NCI-H128 (cell line): ENCODE data around the gene ELOB.

Source experiments
- DNase-seq: peaks from one replicate; lab custom pipeline; 2025; ENCODE audit not compliant: unreplicated experiment; lab: John Stamatoyannopoulos, UW

Gene ELOB

GRCh38 chr16:2749936-2750335 lies 27.1 kb downstream of the ELOB start:
- DNase-seq = no peak

- DNase-seq = no peak
Observed at GRCh38 chr16:2749476-2749875, 27.6 kb downstream of the ELOB start.

GRCh38 chr16:2748757-2749455 lies 28.2 kb downstream of the ELOB start:
- no peak for DNase-seq

GRCh38 chr16:2745961-2746360 lies 31.1 kb downstream of the ELOB start:
- DNase-seq = no peak

GRCh38 chr16:2745116-2745890 lies 31.8 kb downstream of the ELOB start:
- DNase-seq = no peak

- no peak for DNase-seq
Observed at GRCh38 chr16:2744711-2745110, 32.4 kb downstream of the ELOB start.

GRCh38 chr16:2743007-2743810 lies 33.9 kb downstream of the ELOB start:
- no peak for DNase-seq

- DNase-seq = no peak
Observed at GRCh38 chr16:2742323-2743006, 34.6 kb downstream of the ELOB start.

GRCh38 chr16:2741168-2741567 lies 35.9 kb downstream of the ELOB start:
- DNase-seq = no peak

GRCh38 chr16:2740476-2740875 lies 36.6 kb downstream of the ELOB start:
- no peak for DNase-seq

- no peak for DNase-seq
Observed at GRCh38 chr16:2739625-2740430, 37.3 kb downstream of the ELOB start.

GRCh38 chr16:2738615-2739014 lies 38.5 kb downstream of the ELOB start:
- DNase-seq = no peak

GRCh38 chr16:2737895-2738418 lies 39.1 kb downstream of the ELOB start:
- DNase-seq = no peak

- DNase-seq = no peak
Observed at GRCh38 chr16:2737238-2737605, 39.9 kb downstream of the ELOB start.

- no peak for DNase-seq
Observed at GRCh38 chr16:2736476-2737237, 40.4 kb downstream of the ELOB start.

GRCh38 chr16:2734844-2735515 lies 42.1 kb downstream of the ELOB start:
- DNase-seq = no peak

- DNase-seq = no peak
Observed at GRCh38 chr16:2728034-2728433, 49.0 kb downstream of the ELOB start.

GRCh38 chr16:2726923-2727322 lies 50.2 kb downstream of the ELOB start:
- DNase-seq = no peak

GRCh38 chr16:2724816-2725348 lies 52.2 kb downstream of the ELOB start:
- no peak for DNase-seq
